ENCODE results near the gene LFNG.

The LFNG gene

GRCh38 chr7:2504128-2504888 lies 15.3 kb upstream of the LFNG start:
- DNase-seq, result no peak

- DNase-seq, result no peak
These were observed 14.6 kb upstream of the LFNG start for GRCh38 chr7:2504889-2505375.

- DNase-seq, result no peak
These were observed 14.2 kb upstream of the LFNG start for GRCh38 chr7:2505401-2505800.

DNA sequence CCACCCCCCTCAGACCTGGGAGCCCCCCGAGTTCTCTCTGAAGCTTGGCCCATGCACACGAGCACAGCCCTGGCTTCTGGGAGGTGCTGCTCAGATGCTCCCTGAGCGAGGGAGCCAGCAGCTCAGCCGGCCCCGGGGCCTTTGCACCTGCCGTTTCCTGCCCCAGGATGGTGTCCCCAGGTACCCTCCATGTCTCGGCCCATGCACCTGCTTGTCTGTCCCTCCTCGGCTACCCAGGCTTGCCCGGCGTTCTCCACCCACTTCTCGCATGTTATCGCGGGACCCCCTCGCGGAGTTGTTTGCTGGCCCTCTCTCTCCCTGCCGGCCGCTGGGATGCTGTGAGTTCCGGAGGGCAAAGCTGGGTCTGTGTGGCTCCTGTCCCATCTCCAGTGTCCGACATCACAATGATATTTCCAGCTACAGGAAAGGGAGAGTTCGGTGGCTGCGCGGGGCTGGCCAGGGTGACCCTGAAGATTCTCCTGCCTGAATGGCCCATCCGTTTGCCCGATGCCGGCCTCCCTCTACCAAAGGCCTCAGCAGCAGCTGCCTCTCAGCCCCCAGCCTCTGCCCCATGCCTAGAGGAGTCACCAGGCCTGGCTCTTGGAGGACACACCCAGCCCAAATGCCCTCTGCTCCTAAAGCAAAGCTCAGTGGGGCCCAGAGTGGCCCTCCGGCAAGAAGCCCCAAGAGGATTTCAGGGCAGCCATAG lies 12.2 kb upstream of the LFNG start:
- DNase-seq, result no peak

- no peak for DNase-seq
These were observed 11.7 kb upstream of the LFNG start for GRCh38 chr7:2507917-2508306.

DNA sequence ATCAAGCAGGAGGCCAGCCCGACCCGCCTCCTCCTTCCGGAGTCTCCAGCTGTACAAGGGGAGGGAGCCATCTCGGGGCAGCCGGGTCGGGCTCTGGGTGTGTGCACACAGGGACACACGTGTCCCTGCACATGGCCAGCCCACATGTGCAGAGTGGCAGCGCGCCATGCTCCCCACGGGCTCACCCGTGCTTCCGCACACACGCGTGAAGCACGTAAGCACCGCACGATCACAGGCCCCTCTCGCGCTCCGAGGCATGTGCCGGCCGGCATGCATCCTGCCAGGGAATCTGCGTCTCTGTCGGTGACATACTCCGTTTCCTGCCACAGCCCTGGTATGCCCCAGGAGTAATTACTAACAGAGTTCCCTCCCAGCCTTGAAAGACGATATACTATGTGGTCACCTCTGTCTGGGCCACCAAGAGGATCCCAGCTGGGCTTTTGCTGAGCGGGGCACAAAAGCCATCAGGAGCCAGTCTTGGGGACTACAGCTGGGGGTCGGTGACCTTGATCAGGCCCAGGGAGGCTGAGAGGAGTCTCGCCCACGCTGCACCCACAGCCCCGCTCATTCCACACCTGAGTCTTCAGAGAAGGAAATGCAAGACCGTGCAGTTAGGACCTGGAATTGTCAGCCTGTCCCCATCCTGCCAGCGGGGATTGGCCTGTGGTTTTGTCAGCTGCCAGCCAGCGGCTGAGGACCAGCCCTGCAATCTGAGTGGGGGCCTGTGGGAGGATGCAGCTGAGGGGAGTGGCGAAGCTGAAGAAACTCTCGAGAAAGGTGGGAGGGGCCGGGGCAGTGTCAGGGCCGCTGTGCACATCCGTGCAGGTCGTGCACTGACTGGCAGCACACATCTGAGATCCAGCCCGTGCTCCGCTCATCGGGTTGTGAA lies 11.0 kb upstream of the LFNG start:
- DNase-seq, result peak; percentile 96

DNA sequence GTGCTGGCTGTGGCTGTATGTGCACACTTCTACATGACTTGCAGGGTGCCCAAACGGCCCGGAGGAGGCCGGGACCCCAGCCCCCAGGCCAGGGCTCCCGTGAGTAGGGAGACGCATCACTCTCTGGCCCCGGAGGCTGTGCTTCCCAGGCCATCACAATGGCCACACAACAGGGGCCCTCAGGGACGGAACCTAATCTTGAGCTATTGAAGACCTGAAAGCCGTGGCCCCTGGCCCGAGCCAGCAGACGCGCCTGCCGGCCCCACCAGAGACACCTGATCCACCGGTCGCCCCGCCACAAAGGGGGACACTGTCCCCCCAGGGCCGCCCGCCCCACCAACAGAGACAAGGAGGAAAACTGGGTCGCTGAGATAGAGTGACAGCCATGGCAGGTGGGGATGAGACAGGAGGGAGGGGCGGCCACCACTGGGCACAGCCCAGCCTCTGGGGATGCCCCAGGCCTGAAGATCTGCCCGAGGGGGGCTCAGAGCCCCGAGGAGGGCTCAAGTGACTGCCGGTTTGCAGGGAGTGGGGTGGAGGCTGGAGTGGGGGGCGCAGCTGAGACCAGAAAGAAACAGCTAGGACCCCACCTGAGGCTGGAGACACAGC lies 10.2 kb upstream of the LFNG start:
- no peak for DNase-seq

- DNase-seq, result no peak
These were observed 9.3 kb upstream of the LFNG start for GRCh38 chr7:2510130-2510776.

GRCh38 chr7:2510909-2511768 lies 8.4 kb upstream of the LFNG start:
- DNase-seq, result peak; percentile 95

DNA sequence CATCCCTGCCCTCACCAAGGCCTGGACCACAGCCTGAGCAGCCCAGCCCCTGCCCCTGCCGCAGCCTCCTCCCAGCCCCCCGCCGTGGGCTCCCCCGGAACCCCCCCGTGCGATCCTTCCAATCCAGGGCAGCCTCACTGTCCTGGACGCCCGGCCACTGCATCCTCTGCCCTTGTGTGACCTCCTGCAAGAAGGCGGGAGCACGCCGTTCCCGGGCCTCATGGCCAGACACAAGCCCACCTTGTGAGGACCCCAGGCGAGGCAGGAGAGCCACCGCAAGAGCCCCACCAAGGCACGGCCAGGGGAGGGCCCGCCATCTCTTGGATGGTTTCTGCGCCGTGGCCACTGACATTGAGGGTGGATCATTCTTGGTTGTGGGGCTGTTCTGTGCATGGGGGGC lies 7.8 kb upstream of the LFNG start:
- no peak for DNase-seq

GRCh38 chr7:2512179-2512661 lies 7.4 kb upstream of the LFNG start:
- peak; percentile 75 for DNase-seq

DNA sequence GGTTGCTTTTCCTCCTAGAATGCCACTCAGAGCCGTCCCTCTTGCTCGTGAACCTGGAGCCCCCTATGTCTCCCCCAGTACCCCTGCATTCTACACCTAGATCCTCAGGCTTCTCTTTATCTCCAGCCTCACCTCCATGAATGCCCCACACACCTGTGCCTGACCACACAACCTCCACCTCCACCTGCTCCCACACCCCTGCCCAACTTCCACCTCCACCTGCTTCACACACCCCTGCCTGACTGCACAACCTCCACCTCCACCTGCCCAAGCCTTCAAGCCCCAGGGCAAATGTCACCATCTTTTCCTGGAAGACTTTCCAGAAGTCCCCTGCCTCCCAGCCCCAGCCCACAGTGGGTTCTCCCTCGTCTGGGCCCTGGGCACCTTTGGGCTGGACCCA lies 6.9 kb upstream of the LFNG start:
- peak; percentile 75 for DNase-seq

DNA sequence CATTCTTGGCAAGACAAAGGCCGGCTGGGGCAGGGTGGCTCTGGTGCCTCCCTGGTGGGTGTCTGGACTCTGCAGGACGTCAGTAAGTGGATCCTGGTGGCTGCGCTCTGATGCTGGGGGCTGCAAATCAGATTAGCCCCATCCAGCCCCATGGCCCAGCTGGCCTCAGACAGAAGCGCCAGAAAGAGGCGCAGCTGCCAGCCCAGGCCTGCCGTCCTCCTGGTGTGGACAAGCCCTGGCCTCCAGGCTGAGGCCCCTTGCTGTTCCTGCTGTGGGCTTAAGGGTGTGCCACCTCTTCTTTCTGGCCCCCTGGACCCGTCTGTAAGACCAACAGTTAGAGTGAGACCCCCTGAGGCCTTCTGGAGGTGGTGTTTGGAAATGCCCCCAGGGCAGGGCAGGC lies 5.9 kb upstream of the LFNG start:
- no peak for DNase-seq

GRCh38 chr7:2514473-2515423 lies 4.8 kb upstream of the LFNG start:
- DNase-seq, result no peak

DNA sequence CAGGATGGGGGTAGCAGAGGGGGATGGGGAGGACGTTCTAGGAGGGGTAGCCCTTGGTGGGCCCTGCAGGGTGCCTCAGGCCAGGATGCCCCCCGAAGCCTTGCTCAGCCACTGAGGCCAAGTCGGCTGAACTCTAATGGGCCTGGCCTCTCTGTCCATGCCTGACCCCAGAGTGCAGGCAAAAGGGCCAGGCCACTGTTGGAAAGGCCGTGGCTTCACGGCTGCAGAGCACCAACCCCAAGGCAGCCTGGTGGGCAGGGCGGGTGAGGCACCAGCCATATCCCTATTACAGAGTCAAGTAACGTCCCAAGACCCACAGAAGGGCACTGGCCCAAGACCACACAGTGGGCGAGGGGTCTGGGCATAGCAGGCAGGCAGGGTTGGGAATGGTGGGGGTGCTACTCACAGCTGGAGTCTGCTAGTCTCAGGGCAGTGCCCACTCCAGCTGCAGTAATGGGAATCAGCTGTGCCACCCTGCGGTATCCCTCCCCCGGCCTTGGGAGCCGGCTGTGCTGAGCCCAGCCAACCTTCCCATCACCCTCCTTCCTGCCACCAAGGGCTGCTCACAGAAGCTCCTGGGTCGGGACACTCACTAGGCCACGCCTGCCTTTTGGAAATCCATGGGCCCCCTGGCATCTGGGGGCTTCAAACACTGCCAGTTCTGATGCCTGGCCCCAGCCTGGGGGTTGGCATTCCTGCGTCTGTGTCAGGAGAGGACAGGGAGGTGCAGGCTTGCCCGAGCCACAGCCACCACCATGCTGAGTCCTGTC lies 4.0 kb upstream of the LFNG start:
- DNase-seq, result no peak

DNA sequence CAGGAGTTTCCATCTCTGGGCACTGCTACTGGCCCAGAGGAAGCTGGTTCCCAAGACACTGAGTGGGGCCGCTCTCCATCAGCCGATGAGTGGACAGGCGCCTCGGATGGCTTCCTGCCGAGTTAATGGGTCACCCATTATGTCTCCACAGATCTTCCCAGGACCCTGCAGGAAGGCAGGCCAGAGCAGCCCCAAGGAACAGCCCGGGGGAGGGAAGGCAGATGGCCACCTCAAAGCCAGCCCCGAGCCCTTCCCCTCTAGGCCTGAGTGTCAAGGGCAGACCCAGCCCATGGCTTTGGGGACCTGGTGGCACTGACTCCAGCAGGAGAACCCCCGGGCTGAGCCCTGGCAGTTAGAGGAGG lies 3.4 kb upstream of the LFNG start:
- DNase-seq, result no peak

- DNase-seq, result no peak
These were observed 2.5 kb upstream of the LFNG start for GRCh38 chr7:2517026-2517425.

DNA sequence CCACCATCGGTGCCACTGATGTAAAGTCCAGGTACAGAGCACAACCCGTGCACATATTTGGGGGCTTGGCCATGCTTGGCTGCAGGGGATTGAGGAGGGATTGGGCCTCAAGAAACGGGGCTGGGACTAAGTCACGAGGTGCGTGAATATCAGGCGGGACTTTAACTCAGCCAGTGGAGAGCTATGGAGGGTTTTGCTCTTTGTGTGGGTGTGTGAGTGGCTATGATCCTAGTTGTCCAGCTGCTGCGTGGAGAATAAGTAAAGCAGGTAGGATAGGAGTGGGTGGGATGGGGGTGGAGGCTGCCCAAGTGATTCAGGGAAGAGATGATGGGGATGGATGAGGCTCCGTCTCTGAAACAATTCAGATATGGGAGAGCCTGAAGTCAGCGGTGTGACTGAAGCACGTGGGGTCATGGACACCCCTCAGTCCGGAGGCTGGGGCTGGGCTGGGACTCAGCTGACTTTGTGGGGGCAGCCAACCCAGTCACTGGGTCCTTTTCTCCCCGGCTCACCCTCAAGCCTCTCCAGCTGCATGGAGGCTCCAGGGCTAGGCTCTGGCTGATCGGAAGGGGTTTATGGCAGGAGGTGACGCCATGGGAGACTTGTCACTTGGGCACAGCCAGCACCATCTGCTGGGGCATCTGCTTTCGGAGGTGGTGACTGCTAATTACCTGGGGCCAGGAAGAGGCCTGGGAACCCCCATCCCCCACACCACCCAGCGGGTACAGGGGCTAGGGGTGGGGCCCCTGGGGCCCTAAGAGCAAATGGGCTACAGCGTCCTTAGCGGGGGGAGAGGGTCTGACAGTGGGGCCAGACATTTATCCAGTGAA lies 1.7 kb upstream of the LFNG start:
- DNase-seq, result peak; percentile 91
